HL-60 (cell line): Measurements from ENCODE around the gene PSMG1.

Experiments
- DNase-seq, 2 experiments: peaks; one replicate each; pipeline ENCODE4 v3.0.0-alpha.2; 2010 to 2020; ENCODE audit warnings: low read depth in 1 of 2, low spot score in 1 of 2
- H3K27ac ChIP-seq: fragments of 250-450 bp; sonication (Bioruptor Pico); replicated peaks from 2 replicates; pipeline ENCODE4 v1.5.1; 2020; ENCODE audit warnings: mild to moderate bottlenecking, moderate library complexity
- H3K27me3 ChIP-seq: fragments of 250-450 bp; sonication (Bioruptor Pico); 2 replicates; pipeline ENCODE4 v1.5.1; 2021; ENCODE audit warnings: mild to moderate bottlenecking, moderate library complexity; ENCODE audit not compliant: insufficient read depth, poor library complexity, severe bottlenecking
- H3K4me3 ChIP-seq: replicated peaks from 2 replicates; pipeline ENCODE4 v1.5.1; 2011; ENCODE audit warnings: mild to moderate bottlenecking, control low read depth, low read length; ENCODE audit not compliant: insufficient read depth
- CTCF ChIP-seq: IDR thresholded peaks from one replicate; pipeline ENCODE4 v1.5.1; 2011; ENCODE audit warnings: low read length, control low read depth, inconsistent platforms; ENCODE audit not compliant: insufficient read depth
- GABPA ChIP-seq: IDR thresholded peaks from 2 replicates; pipeline ENCODE4 v1.6.1; 2012; ENCODE audit warnings: low read depth
- POLR2AphosphoS5 ChIP-seq: IDR thresholded peaks from 2 replicates; pipeline ENCODE4 v1.6.1; 2012; ENCODE audit warnings: low read depth
- REST ChIP-seq: IDR thresholded peaks from 2 replicates; pipeline ENCODE4 v1.6.1; 2012; ENCODE audit warnings: low read depth; ENCODE audit not compliant: insufficient replicate concordance
- SPI1 ChIP-seq: IDR thresholded peaks from 2 replicates; pipeline ENCODE4 v1.6.1; 2012; ENCODE audit warnings: low read depth, mild to moderate bottlenecking, borderline replicate concordance

The PSMG1 gene

GRCh38 chr21:39150877-39151276 is 32.4 kb downstream of the PSMG1 start:
- H3K4me3 ChIP-seq, result no peak overlapping the region
- H3K27ac ChIP-seq, result no peak overlapping the region
- DNase-seq, result no peak
- TF ChIP-seq CTCF (no peak), REST (no peak), GABPA (no peak)
- no peaks in the 10 kb centered on the region for H3K27me3 ChIP-seq

GRCh38 chr21:39150316-39150715 is 32.9 kb downstream of the PSMG1 start:
- no peak overlapping the region for H3K27ac ChIP-seq
- no peak for TF ChIP-seq REST
- no peak for TF ChIP-seq GABPA
- no peak for TF ChIP-seq CTCF
- no peak for TF ChIP-seq POLR2AphosphoS5
- no peak for TF ChIP-seq SPI1

GRCh38 chr21:39149882-39150281 is 33.4 kb downstream of the PSMG1 start:
- TF ChIP-seq REST, result no peak
- no peak for TF ChIP-seq SPI1
- no peak for TF ChIP-seq CTCF
- no peak for TF ChIP-seq GABPA
- TF ChIP-seq POLR2AphosphoS5, result no peak
- Histone ChIP-seq H3K27me3 (no peaks in the 10 kb centered on the region), H3K4me3 (no peak overlapping the region), H3K27ac (no peak overlapping the region)
- DNase-seq, result no peak

More at GRCh38 chr21:39150316-39150715, 32.9 kb downstream of the PSMG1 start:
- H3K27me3 ChIP-seq, result no peaks in the 10 kb centered on the region
- DNase-seq, result no peak
- no peak overlapping the region for H3K4me3 ChIP-seq
